MM.1S (cell line): ENCODE measurements around the gene RWDD4.

Experiments used
- DNase-seq: peaks from one replicate; pipeline ENCODE4 v3.0.0-alpha.2; 2015
- H2AFZ ChIP-seq: fragments of 300-600 bp; sonication (generic); 2 replicates; pipeline ENCODE4 v1.6.0; 2016; ENCODE audit warnings: antibody characterized with exemption, low read length
- H3F3A ChIP-seq: fragments of 300-600 bp; sonication (generic); 2 replicates; pipeline ENCODE4 v1.6.1; 2016; ENCODE audit warnings: mild to moderate bottlenecking, antibody characterized with exemption, low read length, moderate library complexity, mixed read lengths; ENCODE audit not compliant: insufficient read depth
- H3K27ac ChIP-seq: fragments of 300-600 bp; sonication (generic); 2 replicates; pipeline ENCODE4 v1.5.1; 2016; ENCODE audit warnings: mild to moderate bottlenecking, low read length
- H3K27me3 ChIP-seq: fragments of 300-600 bp; sonication (generic); replicated peaks from 2 replicates; pipeline ENCODE4 v1.6.0; 2016; ENCODE audit warnings: low read length; ENCODE audit not compliant: insufficient read depth
- H3K36me3 ChIP-seq: fragments of 300-600 bp; sonication (generic); replicated peaks from 2 replicates; pipeline ENCODE4 v1.6.1; 2016; ENCODE audit warnings: mild to moderate bottlenecking, low read length, mixed read lengths; ENCODE audit not compliant: insufficient read depth
- H3K4me1 ChIP-seq: fragments of 300-600 bp; sonication (generic); 2 replicates; pipeline ENCODE4 v1.6.1; 2016; ENCODE audit warnings: low read length, mixed read lengths
- H3K4me2 ChIP-seq: fragments of 300-600 bp; sonication (generic); 2 replicates; pipeline ENCODE4 v1.6.0; 2016; ENCODE audit warnings: low read depth, low read length
- H3K4me3 ChIP-seq: fragments of 300-600 bp; sonication (generic); 2 replicates; pipeline ENCODE4 v1.5.1; 2016; ENCODE audit warnings: low read length, mixed read lengths
- H3K79me2 ChIP-seq: fragments of 300-600 bp; sonication (generic); 2 replicates; pipeline ENCODE4 v1.6.1; 2016; ENCODE audit warnings: mixed run types, low read length, mixed read lengths
- H3K9ac ChIP-seq: fragments of 300-600 bp; sonication (generic); 2 replicates; pipeline ENCODE4 v1.6.1; 2016; ENCODE audit warnings: low read length, mixed read lengths
- H3K9me2 ChIP-seq: fragments of 300-600 bp; sonication (generic); replicated peaks from 2 replicates; pipeline ENCODE4 v1.6.1; 2016; ENCODE audit warnings: mild to moderate bottlenecking, low read length, mixed read lengths; ENCODE audit not compliant: insufficient read depth
- H3K9me3 ChIP-seq: fragments of 300-600 bp; sonication (generic); replicated peaks from 2 replicates; pipeline ENCODE4 v1.6.1; 2016; ENCODE audit warnings: mild to moderate bottlenecking, low read length, mixed read lengths; ENCODE audit not compliant: insufficient read depth
- H4K20me1 ChIP-seq: fragments of 300-600 bp; sonication (generic); 2 replicates; pipeline ENCODE4 v1.6.1; 2016; ENCODE audit warnings: mild to moderate bottlenecking, low read length, moderate library complexity, mixed read lengths; ENCODE audit not compliant: insufficient read depth
- EZH2 ChIP-seq: fragments of 300-600 bp; sonication (generic); optimal IDR thresholded peaks from 2 replicates; pipeline ENCODE3; 2017; ENCODE audit warnings: low read depth, mild to moderate bottlenecking, antibody characterized with exemption, low read length, mixed read lengths
- EZH2phosphoT487 ChIP-seq: fragments of 300-600 bp; sonication (generic); IDR thresholded peaks from 2 replicates; pipeline ENCODE4 v1.6.1; 2018; ENCODE audit warnings: antibody characterized with exemption, low read length
- TF ChIP-seq, protein P1 (sequence below): fragments of 300-600 bp; sonication (generic); IDR thresholded peaks from 2 replicates; pipeline ENCODE4 v1.5.1; 2016; ENCODE audit warnings: antibody characterized with exemption, low read length, mixed read lengths

RWDD4 gene

DNA sequence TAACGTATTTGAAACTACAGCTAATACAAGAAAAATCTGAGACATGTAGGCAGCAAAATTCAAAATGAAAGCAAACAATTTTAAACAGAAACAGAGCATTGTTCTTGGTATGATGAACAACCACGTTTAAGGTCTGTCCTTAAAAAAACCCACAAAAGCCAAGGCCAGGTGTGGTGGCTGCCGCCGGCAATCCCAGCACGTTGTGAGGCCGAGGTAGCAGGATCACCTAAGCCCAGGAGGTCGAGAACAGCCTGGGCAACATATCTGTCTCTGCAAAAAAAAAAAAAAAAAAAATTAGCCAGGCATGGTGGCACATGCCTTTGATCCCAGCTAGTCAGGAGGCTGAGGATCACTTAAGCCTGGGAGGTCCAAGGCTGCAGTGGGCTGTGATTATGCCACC lies 13.7 kb downstream of the RWDD4 start:
- no peak for DNase-seq
- Histone ChIP-seq H3K4me1 (no peaks in the 10 kb centered on the region), H3F3A (no peaks in the 10 kb centered on the region), H2AFZ (no peak overlapping the region), H3K4me3 (no peak overlapping the region), H3K4me2 (no peak overlapping the region), H3K36me3 (peaks cover 4% of the 10 kb centered on the region; the same call in 1 of the 2 replicates), H3K9me3 (no peaks in the 10 kb centered on the region), H3K9ac (no peak overlapping the region), H3K9me2 (no peaks in the 10 kb centered on the region), H3K79me2 (no peaks in the 10 kb centered on the region), H3K27ac (no peak overlapping the region), H3K27me3 (no peaks in the 10 kb centered on the region), H4K20me1 (no peaks in the 10 kb centered on the region)
- no peak for TF ChIP-seq EZH2phosphoT487
- no peak for TF ChIP-seq EZH2
- TF ChIP-seq, protein P1, sequence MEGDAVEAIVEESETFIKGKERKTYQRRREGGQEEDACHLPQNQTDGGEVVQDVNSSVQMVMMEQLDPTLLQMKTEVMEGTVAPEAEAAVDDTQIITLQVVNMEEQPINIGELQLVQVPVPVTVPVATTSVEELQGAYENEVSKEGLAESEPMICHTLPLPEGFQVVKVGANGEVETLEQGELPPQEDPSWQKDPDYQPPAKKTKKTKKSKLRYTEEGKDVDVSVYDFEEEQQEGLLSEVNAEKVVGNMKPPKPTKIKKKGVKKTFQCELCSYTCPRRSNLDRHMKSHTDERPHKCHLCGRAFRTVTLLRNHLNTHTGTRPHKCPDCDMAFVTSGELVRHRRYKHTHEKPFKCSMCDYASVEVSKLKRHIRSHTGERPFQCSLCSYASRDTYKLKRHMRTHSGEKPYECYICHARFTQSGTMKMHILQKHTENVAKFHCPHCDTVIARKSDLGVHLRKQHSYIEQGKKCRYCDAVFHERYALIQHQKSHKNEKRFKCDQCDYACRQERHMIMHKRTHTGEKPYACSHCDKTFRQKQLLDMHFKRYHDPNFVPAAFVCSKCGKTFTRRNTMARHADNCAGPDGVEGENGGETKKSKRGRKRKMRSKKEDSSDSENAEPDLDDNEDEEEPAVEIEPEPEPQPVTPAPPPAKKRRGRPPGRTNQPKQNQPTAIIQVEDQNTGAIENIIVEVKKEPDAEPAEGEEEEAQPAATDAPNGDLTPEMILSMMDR = no peak

DNA sequence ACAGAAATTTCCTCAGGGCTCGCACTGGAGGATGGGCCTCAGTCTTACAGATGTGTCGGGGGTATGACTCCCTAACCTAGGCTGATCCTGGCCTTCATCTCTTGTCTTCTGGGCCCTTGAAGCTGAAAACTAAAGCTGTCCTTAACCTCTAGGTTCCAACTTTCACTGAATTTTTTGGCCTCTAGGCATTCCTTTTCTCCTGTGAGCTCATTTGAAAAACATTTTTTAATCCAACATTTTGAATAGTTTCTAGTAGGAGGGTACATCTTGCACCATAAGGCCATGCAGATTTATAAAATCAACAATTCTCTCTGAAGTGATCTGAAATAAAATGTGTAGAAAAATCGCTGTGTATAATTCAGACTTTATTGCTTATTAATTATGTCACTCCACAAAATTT lies 19.7 kb downstream of the RWDD4 start:
- Histone ChIP-seq H3K79me2 (no peaks in the 10 kb centered on the region), H3K36me3 (peaks cover 4% of the 10 kb centered on the region; the same call in 1 of the 2 replicates), H3K27me3 (no peaks in the 10 kb centered on the region), H3K27ac (no peak overlapping the region), H3K4me2 (no peak overlapping the region), H3K9ac (no peak overlapping the region), H3K9me3 (no peaks in the 10 kb centered on the region), H2AFZ (no peak overlapping the region), H4K20me1 (no peaks in the 10 kb centered on the region), H3F3A (no peaks in the 10 kb centered on the region), H3K9me2 (no peaks in the 10 kb centered on the region), H3K4me3 (no peak overlapping the region), H3K4me1 (no peaks in the 10 kb centered on the region)
- DNase-seq = no peak
- TF ChIP-seq EZH2phosphoT487 (no peak), EZH2 (no peak)
- TF ChIP-seq, protein P1 = no peak

DNA sequence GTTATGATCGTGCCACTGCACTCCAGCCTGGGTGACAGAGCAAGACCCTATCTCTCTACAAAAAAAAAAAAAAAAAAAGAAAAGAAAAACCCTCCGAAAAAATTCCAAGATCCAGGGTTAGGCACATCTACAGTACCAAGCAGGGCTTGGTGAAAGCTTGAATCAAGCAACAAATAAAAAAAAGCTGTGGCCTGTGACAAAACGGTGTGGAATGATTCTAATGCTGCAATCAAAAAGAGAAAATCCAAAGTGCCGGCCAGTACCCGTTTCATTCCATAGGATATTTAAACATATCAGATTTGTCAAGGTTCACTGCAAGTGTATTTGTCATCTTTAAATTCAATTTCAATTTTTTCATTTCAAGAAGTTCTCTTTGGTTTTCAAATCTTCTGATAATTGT lies 20.5 kb downstream of the RWDD4 start:
- DNase-seq = no peak
- H3K4me2 ChIP-seq = no peak overlapping the region
- H3K9ac ChIP-seq = no peak overlapping the region
- no peaks in the 10 kb centered on the region for H3K4me1 ChIP-seq
- no peak overlapping the region for H3K4me3 ChIP-seq
- H4K20me1 ChIP-seq = no peaks in the 10 kb centered on the region
- H3K27me3 ChIP-seq = no peaks in the 10 kb centered on the region
- H3K36me3 ChIP-seq = no peaks in the 10 kb centered on the region
- no peaks in the 10 kb centered on the region for H3F3A ChIP-seq
- no peak overlapping the region for H2AFZ ChIP-seq
- H3K27ac ChIP-seq = no peak overlapping the region
- H3K79me2 ChIP-seq = no peaks in the 10 kb centered on the region
- no peaks in the 10 kb centered on the region for H3K9me2 ChIP-seq
- no peaks in the 10 kb centered on the region for H3K9me3 ChIP-seq
- TF ChIP-seq EZH2phosphoT487 = no peak
- TF ChIP-seq EZH2 = no peak
- TF ChIP-seq, protein P1 = no peak
